T-helper 1 cell treated with Interleukin-12 subunit alpha and Interleukin-12 subunit beta and Interleukin-4 antibody, amounts not matched to agents 30 μg/mL and 1 μg/mL, for 36 hours (primary cell): ENCODE data around the gene PLEKHA3.
"Not testable (repeated sequence)": the region's sequence is repeated elsewhere in the genome, so short reads cannot be mapped to it uniquely, and the experiment has no call there.

Source experiments
- H3K27ac Mint-ChIP-seq: one replicate; pipeline ENCODE4 v1.8.0; 2021; ENCODE audit warnings: mild to moderate bottlenecking, mixed read lengths
- H3K27me3 Mint-ChIP-seq: one replicate; pipeline ENCODE4 v1.8.0; 2021; ENCODE audit warnings: low read depth, mixed read lengths
- H3K36me3 Mint-ChIP-seq: one replicate; pipeline ENCODE4 v1.8.0; 2021; ENCODE audit warnings: low read depth, mixed read lengths
- H3K4me1 Mint-ChIP-seq: one replicate; pipeline ENCODE4 v1.8.0; 2021; ENCODE audit warnings: low read depth, mixed read lengths
- H3K4me3 Mint-ChIP-seq: one replicate; pipeline ENCODE4 v1.8.0; 2021; ENCODE audit warnings: mild to moderate bottlenecking, moderate library complexity, mixed read lengths
- H3K9me3 Mint-ChIP-seq: one replicate; pipeline ENCODE4 v1.8.0; 2021; ENCODE audit warnings: mixed read lengths

PLEKHA3 gene

GRCh38 chr2:178525010-178525409, 44.8 kb downstream of the PLEKHA3 start:
- Mint-ChIP-seq H3K4me1 (peaks cover 55% of the 10 kb centered on the region), H3K4me3 (peak overlapping the region; percentile 21), H3K36me3 (peaks cover 21% of the 10 kb centered on the region)
- H3K9me3 Mint-ChIP-seq, H3K27ac Mint-ChIP-seq, H3K27me3 Mint-ChIP-seq: not testable (repeated sequence)

- H3K4me1 Mint-ChIP-seq, result peaks cover 55% of the 10 kb centered on the region
- H3K27me3 Mint-ChIP-seq, H3K9me3 Mint-ChIP-seq: not testable (repeated sequence)
- peaks cover 23% of the 10 kb centered on the region for H3K36me3 Mint-ChIP-seq
- H3K4me3 Mint-ChIP-seq, result peak overlapping the region; percentile 57
- peak overlapping the region; percentile 31 for H3K27ac Mint-ChIP-seq
Observed at GRCh38 chr2:178525460-178525859, 45.2 kb downstream of the PLEKHA3 start.

- Mint-ChIP-seq H3K27me3 (no peaks in the 10 kb centered on the region), H3K36me3 (peaks cover 29% of the 10 kb centered on the region), H3K9me3 (peaks cover 4% of the 10 kb centered on the region), H3K4me3 (peak overlapping the region; percentile 17), H3K27ac (no peak overlapping the region), H3K4me1 (peaks cover 59% of the 10 kb centered on the region)
Observed at GRCh38 chr2:178526256-178526655, 46.0 kb downstream of the PLEKHA3 start.

- Mint-ChIP-seq H3K4me3 (no peak overlapping the region), H3K4me1 (peaks cover 61% of the 10 kb centered on the region), H3K27ac (no peak overlapping the region), H3K9me3 (no peaks in the 10 kb centered on the region), H3K27me3 (no peaks in the 10 kb centered on the region), H3K36me3 (peaks cover 33% of the 10 kb centered on the region)
Observed at GRCh38 chr2:178527592-178527991, 47.3 kb downstream of the PLEKHA3 start.

- no peak overlapping the region for H3K27ac Mint-ChIP-seq
- H3K4me3 Mint-ChIP-seq, result no peak overlapping the region
- peaks cover 38% of the 10 kb centered on the region for H3K36me3 Mint-ChIP-seq
- peaks cover 56% of the 10 kb centered on the region for H3K4me1 Mint-ChIP-seq
- no peaks in the 10 kb centered on the region for H3K27me3 Mint-ChIP-seq
- H3K9me3 Mint-ChIP-seq, result no peaks in the 10 kb centered on the region
Observed at GRCh38 chr2:178528647-178529046, 48.4 kb downstream of the PLEKHA3 start.

GRCh38 chr2:178529194-178529593, 48.9 kb downstream of the PLEKHA3 start:
- Mint-ChIP-seq H3K4me3 (no peak overlapping the region), H3K4me1 (peaks cover 51% of the 10 kb centered on the region), H3K27ac (no peak overlapping the region), H3K36me3 (peaks cover 43% of the 10 kb centered on the region), H3K9me3 (no peaks in the 10 kb centered on the region), H3K27me3 (no peaks in the 10 kb centered on the region)

- H3K27ac Mint-ChIP-seq, result peak overlapping the region; percentile 37
- H3K36me3 Mint-ChIP-seq, result peaks cover 53% of the 10 kb centered on the region
- no peaks in the 10 kb centered on the region for H3K9me3 Mint-ChIP-seq
- no peaks in the 10 kb centered on the region for H3K27me3 Mint-ChIP-seq
- H3K4me3 Mint-ChIP-seq, result peak overlapping the region; percentile 49
- H3K4me1 Mint-ChIP-seq, result peaks cover 48% of the 10 kb centered on the region
Observed at GRCh38 chr2:178530131-178530530, 49.9 kb downstream of the PLEKHA3 start.

- H3K36me3 Mint-ChIP-seq, result peaks cover 55% of the 10 kb centered on the region
- H3K9me3 Mint-ChIP-seq, result no peaks in the 10 kb centered on the region
- H3K27ac Mint-ChIP-seq, result peak overlapping the region; percentile 37
- H3K4me3 Mint-ChIP-seq, result peak overlapping the region; percentile 49
- H3K4me1 Mint-ChIP-seq, result peaks cover 45% of the 10 kb centered on the region
- no peaks in the 10 kb centered on the region for H3K27me3 Mint-ChIP-seq
Observed at GRCh38 chr2:178530625-178531142, 50.4 kb downstream of the PLEKHA3 start.

GRCh38 chr2:178531168-178531567, 50.9 kb downstream of the PLEKHA3 start:
- peaks cover 40% of the 10 kb centered on the region for H3K4me1 Mint-ChIP-seq
- H3K9me3 Mint-ChIP-seq, result no peaks in the 10 kb centered on the region
- H3K27me3 Mint-ChIP-seq, result no peaks in the 10 kb centered on the region
- no peak overlapping the region for H3K4me3 Mint-ChIP-seq
- peak overlapping the region; percentile 37 for H3K27ac Mint-ChIP-seq
- peaks cover 51% of the 10 kb centered on the region for H3K36me3 Mint-ChIP-seq

GRCh38 chr2:178536037-178536436, 55.8 kb downstream of the PLEKHA3 start:
- H3K4me1 Mint-ChIP-seq, result peaks cover 19% of the 10 kb centered on the region
- no peak overlapping the region for H3K27ac Mint-ChIP-seq
- H3K4me3 Mint-ChIP-seq, result no peak overlapping the region
- no peaks in the 10 kb centered on the region for H3K27me3 Mint-ChIP-seq
- no peaks in the 10 kb centered on the region for H3K9me3 Mint-ChIP-seq
- peaks cover 61% of the 10 kb centered on the region for H3K36me3 Mint-ChIP-seq

- Mint-ChIP-seq H3K27ac (no peak overlapping the region), H3K27me3 (no peaks in the 10 kb centered on the region), H3K9me3 (no peaks in the 10 kb centered on the region), H3K4me3 (no peak overlapping the region), H3K4me1 (peaks cover 7% of the 10 kb centered on the region), H3K36me3 (peaks cover 50% of the 10 kb centered on the region)
Observed at GRCh38 chr2:178542161-178542560, 61.9 kb downstream of the PLEKHA3 start.

- Mint-ChIP-seq H3K4me1 (peaks cover 7% of the 10 kb centered on the region), H3K36me3 (peaks cover 52% of the 10 kb centered on the region), H3K4me3 (no peak overlapping the region), H3K27ac (no peak overlapping the region), H3K9me3 (peaks cover under 1% of the 10 kb centered on the region), H3K27me3 (no peaks in the 10 kb centered on the region)
Observed at GRCh38 chr2:178542569-178542968, 62.3 kb downstream of the PLEKHA3 start.

GRCh38 chr2:178550352-178550751, 70.1 kb downstream of the PLEKHA3 start:
- Mint-ChIP-seq H3K4me1 (peaks cover 5% of the 10 kb centered on the region), H3K36me3 (peaks cover 34% of the 10 kb centered on the region), H3K27ac (no peak overlapping the region), H3K4me3 (no peak overlapping the region), H3K9me3 (peaks cover 3% of the 10 kb centered on the region), H3K27me3 (no peaks in the 10 kb centered on the region)

- H3K27me3 Mint-ChIP-seq, result no peaks in the 10 kb centered on the region
- H3K36me3 Mint-ChIP-seq, result peaks cover 19% of the 10 kb centered on the region
- no peak overlapping the region for H3K4me3 Mint-ChIP-seq
- peaks cover 7% of the 10 kb centered on the region for H3K4me1 Mint-ChIP-seq
- no peaks in the 10 kb centered on the region for H3K9me3 Mint-ChIP-seq
- H3K27ac Mint-ChIP-seq, result no peak overlapping the region
Observed at GRCh38 chr2:178553047-178553446, 72.8 kb downstream of the PLEKHA3 start.
